ENCODE measurements around the gene MMD.
"Not testable (repeated sequence)": the region's sequence is repeated elsewhere in the genome, so short reads cannot be mapped to it uniquely, and the experiment has no call there.

MMD gene

GRCh38 chr17:55432358-55433028, 10.9 kb upstream of the MMD start:
- Histone ChIP-seq H3K36me3 (ENCODE audit: control insufficient read depth, insufficient read depth, low read length, severe bottlenecking) (no peaks in the 10 kb centered on the region), H3K4me3 (ENCODE audit: low read length) (peak overlapping the region; percentile 25), H3K4me1 (ENCODE audit: control insufficient read depth, insufficient read depth, low read length) (peaks cover 64% of the 10 kb centered on the region), H3K9ac (ENCODE audit: low read length) (peak overlapping the region; percentile 75), H3K27me3 (replicated peaks; ENCODE audit: control insufficient read depth, insufficient read depth, low read length) (no peaks in the 10 kb centered on the region), H3K9me3 (ENCODE audit: control insufficient read depth, low read length) (no peaks in the 10 kb centered on the region)
- no peak for DNase-seq (ENCODE audit: low read depth)

GRCh38 chr17:55431914-55432313, 10.3 kb upstream of the MMD start:
- H3K36me3 ChIP-seq (ENCODE audit: control insufficient read depth, insufficient read depth, low read length, severe bottlenecking); DNase-seq (ENCODE audit: low read depth): not testable (repeated sequence)

GRCh38 chr17:55430541-55431288, 9.1 kb upstream of the MMD start:
- H3K36me3 ChIP-seq (ENCODE audit: control insufficient read depth, insufficient read depth, low read length, severe bottlenecking), result no peaks in the 10 kb centered on the region
- no peaks in the 10 kb centered on the region for H3K9me3 ChIP-seq (ENCODE audit: control insufficient read depth, low read length)
- H3K4me3 ChIP-seq (ENCODE audit: low read length), result no peak overlapping the region

More at GRCh38 chr17:55431914-55432313, 10.3 kb upstream of the MMD start:
- not testable (repeated sequence) for H3K4me3 ChIP-seq (ENCODE audit: low read length); H3K9me3 ChIP-seq (ENCODE audit: control insufficient read depth, low read length); H3K27me3 ChIP-seq (replicated peaks; ENCODE audit: control insufficient read depth, insufficient read depth, low read length); H3K9ac ChIP-seq (ENCODE audit: low read length)
- peaks cover 65% of the 10 kb centered on the region for H3K4me1 ChIP-seq (ENCODE audit: control insufficient read depth, insufficient read depth, low read length)

GRCh38 chr17:55427587-55427882, 5.9 kb upstream of the MMD start:
- peaks cover 41% of the 10 kb centered on the region for H3K4me1 ChIP-seq (ENCODE audit: control insufficient read depth, insufficient read depth, low read length)

More at GRCh38 chr17:55430541-55431288, 9.1 kb upstream of the MMD start:
- Histone ChIP-seq H3K4me1 (ENCODE audit: control insufficient read depth, insufficient read depth, low read length) (peaks cover 63% of the 10 kb centered on the region), H3K9ac (ENCODE audit: low read length) (no peak overlapping the region), H3K27me3 (replicated peaks; ENCODE audit: control insufficient read depth, insufficient read depth, low read length) (no peaks in the 10 kb centered on the region)
- DNase-seq (ENCODE audit: low read depth), result no peak

GRCh38 chr17:55426851-55427586, 5.4 kb upstream of the MMD start:
- Histone ChIP-seq H3K9me3 (ENCODE audit: control insufficient read depth, low read length) (no peaks in the 10 kb centered on the region), H3K27me3 (replicated peaks; ENCODE audit: control insufficient read depth, insufficient read depth, low read length) (no peaks in the 10 kb centered on the region), H3K36me3 (ENCODE audit: control insufficient read depth, insufficient read depth, low read length, severe bottlenecking) (no peaks in the 10 kb centered on the region), H3K4me3 (ENCODE audit: low read length) (no peak overlapping the region), H3K4me1 (ENCODE audit: control insufficient read depth, insufficient read depth, low read length) (peaks cover 42% of the 10 kb centered on the region), H3K9ac (ENCODE audit: low read length) (peak overlapping the region; percentile 53)
- DNase-seq (ENCODE audit: low read depth), result peak; percentile 79

More at GRCh38 chr17:55427587-55427882, 5.9 kb upstream of the MMD start:
- no peak for DNase-seq (ENCODE audit: low read depth)
- Histone ChIP-seq H3K27me3 (replicated peaks; ENCODE audit: control insufficient read depth, insufficient read depth, low read length) (no peaks in the 10 kb centered on the region), H3K4me3 (ENCODE audit: low read length) (no peak overlapping the region), H3K9me3 (ENCODE audit: control insufficient read depth, low read length) (no peaks in the 10 kb centered on the region), H3K9ac (ENCODE audit: low read length) (peak overlapping the region; percentile 53), H3K36me3 (ENCODE audit: control insufficient read depth, insufficient read depth, low read length, severe bottlenecking) (no peaks in the 10 kb centered on the region)

GRCh38 chr17:55424893-55425540, 3.4 kb upstream of the MMD start:
- Histone ChIP-seq H3K4me1 (ENCODE audit: control insufficient read depth, insufficient read depth, low read length) (peaks cover 36% of the 10 kb centered on the region), H3K36me3 (ENCODE audit: control insufficient read depth, insufficient read depth, low read length, severe bottlenecking) (no peaks in the 10 kb centered on the region), H3K9ac (ENCODE audit: low read length) (no peak overlapping the region), H3K27me3 (replicated peaks; ENCODE audit: control insufficient read depth, insufficient read depth, low read length) (no peaks in the 10 kb centered on the region), H3K4me3 (ENCODE audit: low read length) (no peak overlapping the region), H3K9me3 (ENCODE audit: control insufficient read depth, low read length) (no peaks in the 10 kb centered on the region)
- DNase-seq (ENCODE audit: low read depth), result no peak

GRCh38 chr17:55423535-55423934, 1.9 kb upstream of the MMD start:
- no peak overlapping the region for H3K4me3 ChIP-seq (ENCODE audit: low read length)
- H3K9ac ChIP-seq (ENCODE audit: low read length), result no peak overlapping the region
- no peaks in the 10 kb centered on the region for H3K27me3 ChIP-seq (replicated peaks; ENCODE audit: control insufficient read depth, insufficient read depth, low read length)
- DNase-seq (ENCODE audit: low read depth), result no peak
- H3K36me3 ChIP-seq (ENCODE audit: control insufficient read depth, insufficient read depth, low read length, severe bottlenecking), result no peaks in the 10 kb centered on the region
- H3K9me3 ChIP-seq (ENCODE audit: control insufficient read depth, low read length), result no peaks in the 10 kb centered on the region
- peaks cover 47% of the 10 kb centered on the region for H3K4me1 ChIP-seq (ENCODE audit: control insufficient read depth, insufficient read depth, low read length)

- not testable (repeated sequence) for H3K9ac ChIP-seq (ENCODE audit: low read length); H3K36me3 ChIP-seq (ENCODE audit: control insufficient read depth, insufficient read depth, low read length, severe bottlenecking); H3K9me3 ChIP-seq (ENCODE audit: control insufficient read depth, low read length); H3K27me3 ChIP-seq (replicated peaks; ENCODE audit: control insufficient read depth, insufficient read depth, low read length); H3K4me3 ChIP-seq (ENCODE audit: low read length); DNase-seq (ENCODE audit: low read depth)
- H3K4me1 ChIP-seq (ENCODE audit: control insufficient read depth, insufficient read depth, low read length), result peaks cover 45% of the 10 kb centered on the region
Measured at GRCh38 chr17:55422828-55423164, 1.2 kb upstream of the MMD start.

GRCh38 chr17:55420776-55421178, 858 bp downstream of the MMD start:
- H3K9me3 ChIP-seq (ENCODE audit: control insufficient read depth, low read length), result no peaks in the 10 kb centered on the region
- H3K36me3 ChIP-seq (ENCODE audit: control insufficient read depth, insufficient read depth, low read length, severe bottlenecking), result no peaks in the 10 kb centered on the region
- DNase-seq (ENCODE audit: low read depth), result peak; percentile 59
- peak overlapping the region; percentile 99 for H3K9ac ChIP-seq (ENCODE audit: low read length)
- no peaks in the 10 kb centered on the region for H3K27me3 ChIP-seq (replicated peaks; ENCODE audit: control insufficient read depth, insufficient read depth, low read length)
- peak overlapping the region; percentile 98 for H3K4me3 ChIP-seq (ENCODE audit: low read length)
- H3K4me1 ChIP-seq (ENCODE audit: control insufficient read depth, insufficient read depth, low read length), result peaks cover 50% of the 10 kb centered on the region

- Histone ChIP-seq H3K9me3 (ENCODE audit: control insufficient read depth, low read length) (no peaks in the 10 kb centered on the region), H3K4me3 (ENCODE audit: low read length) (peak overlapping the region; percentile 98), H3K4me1 (ENCODE audit: control insufficient read depth, insufficient read depth, low read length) (peaks cover 50% of the 10 kb centered on the region), H3K36me3 (ENCODE audit: control insufficient read depth, insufficient read depth, low read length, severe bottlenecking) (no peaks in the 10 kb centered on the region), H3K9ac (ENCODE audit: low read length) (peak overlapping the region; percentile 99), H3K27me3 (replicated peaks; ENCODE audit: control insufficient read depth, insufficient read depth, low read length) (no peaks in the 10 kb centered on the region)
- no peak for DNase-seq (ENCODE audit: low read depth)
Measured at GRCh38 chr17:55420067-55420775, 1.4 kb downstream of the MMD start.

All from adipocyte (in vitro differentiated cells).